ENCODE measurements around the gene TOM1L2. TPM values are rescaled to one million over a fixed set of nuclear protein-coding genes. Genes with fewer than 3 reads are reported as not detected.
A peak's percentile ranks its signal among the peaks of the same experiment; 100 is the strongest.

TOM1L2 gene
- polyA plus RNA-seq (2013, experiment 1 of 2), result 2.6 TPM
- 3.2 TPM for polyA plus RNA-seq (2013, experiment 2 of 2)

DNA sequence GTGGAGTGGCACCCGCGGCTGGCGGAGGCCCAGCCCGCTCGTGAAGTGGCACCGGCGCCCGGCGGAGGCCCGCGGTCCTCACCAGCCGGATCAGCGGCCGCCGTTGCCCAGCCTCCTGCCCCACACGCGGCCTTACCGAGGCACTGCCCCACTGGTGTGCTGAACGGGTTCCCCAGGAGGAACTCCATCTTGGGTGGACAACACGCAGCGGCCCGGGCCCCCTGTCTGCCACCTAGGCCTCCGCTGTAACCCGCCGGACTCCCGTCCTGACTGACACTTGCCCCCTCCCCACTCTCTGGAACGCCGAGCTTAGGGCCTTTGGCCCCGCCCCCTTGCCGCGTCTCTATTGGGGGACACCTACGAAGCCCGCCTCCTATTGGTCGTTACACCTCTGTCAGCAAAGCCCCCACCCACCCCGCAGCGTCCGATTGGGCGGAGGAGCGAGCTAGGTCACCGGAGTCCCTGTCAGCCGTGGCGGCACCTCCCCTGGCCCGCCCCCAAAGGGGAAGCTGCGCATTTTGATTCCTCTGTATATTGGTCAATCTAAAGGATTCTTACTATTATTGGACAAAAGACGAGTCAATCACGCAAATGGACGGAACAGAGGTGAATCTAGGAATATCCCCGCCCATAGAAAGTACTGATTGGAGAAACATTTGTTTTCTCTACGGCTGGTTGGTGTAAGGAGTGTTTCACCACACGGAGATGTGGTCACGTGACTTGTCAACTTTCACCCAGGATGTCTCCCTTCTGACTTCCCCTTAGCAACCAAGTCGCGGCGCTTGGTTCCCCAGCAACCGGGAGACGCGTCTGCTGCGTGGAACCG, at the start of gene TOM1L2, which contains the start of gene DRC3:
TSS of gene TOM1L2 (minus strand) at position 275 of the 826 bp plus-strand sequence. CDS start at position 188, 87 bp downstream.
TSS of gene DRC3 (plus strand) at position 737 of the 826 bp plus-strand sequence. CDS start 4,737 bp downstream, outside the sequence.
- no peaks in the 10 kb centered on the region for H3K9me3 ChIP-seq (ENCODE audit: insufficient read depth, low read depth, low read length)
- peaks cover 3% of the 10 kb centered on the region; the same call in 1 of the 2 replicates for H3K4me1 ChIP-seq (ENCODE audit: insufficient read depth, low read length)
- peak within 1 kb of the TSS; percentile 31; the same call in 1 of the 2 replicates for H3K9ac ChIP-seq (ENCODE audit: low read depth, low read length)
- H3K36me3 ChIP-seq (ENCODE audit: insufficient read depth, low read length), result no peaks in the 10 kb centered on the region
- H3K4me3 ChIP-seq (ENCODE audit: low read length), result peak within 1 kb of the TSS; percentile 77
- H3K27me3 ChIP-seq (ENCODE audit: insufficient read depth, low read length), result 0 out of 2 replicates have a peak, but pooled peaks cover 2% of the 10 kb centered on the region
- H3K27ac ChIP-seq (ENCODE audit: low read depth, low read length), result no peak within 1 kb of the TSS
- WGBS, result under 1% methylated on average over 59 of the region's 59 CpGs

- WGBS, result 94% methylated on average over 5 of the region's 5 CpGs
- Histone ChIP-seq H3K27me3 (ENCODE audit: insufficient read depth, low read length) (no peaks in the 10 kb centered on the region), H3K4me3 (ENCODE audit: low read length) (no peak overlapping the region), H3K9ac (ENCODE audit: low read depth, low read length) (no peak overlapping the region), H3K36me3 (ENCODE audit: insufficient read depth, low read length) (peaks cover 23% of the 10 kb centered on the region; the same call in 1 of the 2 replicates), H3K4me1 (ENCODE audit: insufficient read depth, low read length) (no peaks in the 10 kb centered on the region), H3K9me3 (ENCODE audit: insufficient read depth, low read depth, low read length) (no peaks in the 10 kb centered on the region), H3K27ac (ENCODE audit: low read depth, low read length) (no peak overlapping the region)
Measured at GRCh38 chr17:18021372-18021771, 49.2 kb upstream of the TOM1L2 start.

DNA sequence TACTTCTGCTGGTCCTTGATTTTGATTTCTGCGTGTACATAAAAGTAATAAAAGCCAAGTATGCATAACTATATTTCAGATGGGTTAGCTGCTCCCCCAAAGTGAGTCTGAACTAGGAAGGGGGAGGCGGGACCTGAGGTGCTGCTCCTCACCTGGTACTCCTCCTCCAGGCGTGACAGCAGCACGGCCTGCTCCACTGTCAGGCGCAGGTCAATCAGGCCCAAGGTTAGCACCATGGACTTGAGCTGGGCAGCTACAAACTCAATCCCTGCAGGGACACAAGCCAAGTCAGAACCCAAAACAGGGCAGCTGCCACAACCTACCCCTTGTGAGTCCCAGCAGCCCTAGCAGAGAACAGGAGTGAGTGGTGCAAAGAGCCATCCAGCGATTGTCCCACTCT, 48.8 kb upstream of the TOM1L2 start:
- H3K9ac ChIP-seq (ENCODE audit: low read depth, low read length), result no peak overlapping the region
- H3K27me3 ChIP-seq (ENCODE audit: insufficient read depth, low read length), result no peaks in the 10 kb centered on the region
- H3K9me3 ChIP-seq (ENCODE audit: insufficient read depth, low read depth, low read length), result no peaks in the 10 kb centered on the region
- H3K36me3 ChIP-seq (ENCODE audit: insufficient read depth, low read length), result peaks cover 24% of the 10 kb centered on the region; the same call in 1 of the 2 replicates
- H3K4me3 ChIP-seq (ENCODE audit: low read length), result no peak overlapping the region
- no peaks in the 10 kb centered on the region for H3K4me1 ChIP-seq (ENCODE audit: insufficient read depth, low read length)
- H3K27ac ChIP-seq (ENCODE audit: low read depth, low read length), result no peak overlapping the region
- WGBS, result 98% methylated on average over 6 of the region's 6 CpGs

GRCh38 chr17:18019838-18020154, 47.6 kb upstream of the TOM1L2 start:
- H3K36me3 ChIP-seq (ENCODE audit: insufficient read depth, low read length), result peaks cover 26% of the 10 kb centered on the region; the same call in 1 of the 2 replicates
- H3K4me1 ChIP-seq (ENCODE audit: insufficient read depth, low read length), result no peaks in the 10 kb centered on the region
- no peak overlapping the region for H3K9ac ChIP-seq (ENCODE audit: low read depth, low read length)
- no peak overlapping the region for H3K4me3 ChIP-seq (ENCODE audit: low read length)
- H3K9me3 ChIP-seq (ENCODE audit: insufficient read depth, low read depth, low read length), result no peaks in the 10 kb centered on the region
- WGBS, result 100% methylated on average over 2 of the region's 2 CpGs
- no peak overlapping the region for H3K27ac ChIP-seq (ENCODE audit: low read depth, low read length)
- no peaks in the 10 kb centered on the region for H3K27me3 ChIP-seq (ENCODE audit: insufficient read depth, low read length)

GRCh38 chr17:18018411-18018921, 46.3 kb upstream of the TOM1L2 start:
- Histone ChIP-seq H3K4me1 (ENCODE audit: insufficient read depth, low read length) (no peaks in the 10 kb centered on the region), H3K36me3 (ENCODE audit: insufficient read depth, low read length) (peaks cover 26% of the 10 kb centered on the region; the same call in 1 of the 2 replicates), H3K9ac (ENCODE audit: low read depth, low read length) (no peak overlapping the region), H3K4me3 (ENCODE audit: low read length) (no peak overlapping the region), H3K9me3 (ENCODE audit: insufficient read depth, low read depth, low read length) (no peaks in the 10 kb centered on the region), H3K27ac (ENCODE audit: low read depth, low read length) (no peak overlapping the region), H3K27me3 (ENCODE audit: insufficient read depth, low read length) (no peaks in the 10 kb centered on the region)
- WGBS, result 94% methylated on average over 15 of the region's 15 CpGs

GRCh38 chr17:18017958-18018357, 45.8 kb upstream of the TOM1L2 start:
- Histone ChIP-seq H3K36me3 (ENCODE audit: insufficient read depth, low read length) (peaks cover 26% of the 10 kb centered on the region; the same call in 1 of the 2 replicates), H3K9ac (ENCODE audit: low read depth, low read length) (no peak overlapping the region), H3K4me3 (ENCODE audit: low read length) (no peak overlapping the region), H3K4me1 (ENCODE audit: insufficient read depth, low read length) (no peaks in the 10 kb centered on the region), H3K9me3 (ENCODE audit: insufficient read depth, low read depth, low read length) (no peaks in the 10 kb centered on the region), H3K27ac (ENCODE audit: low read depth, low read length) (no peak overlapping the region), H3K27me3 (ENCODE audit: insufficient read depth, low read length) (no peaks in the 10 kb centered on the region)
- 91% methylated on average over 3 of the region's 3 CpGs for WGBS

- no peak overlapping the region for H3K9ac ChIP-seq (ENCODE audit: low read depth, low read length)
- no peaks in the 10 kb centered on the region for H3K9me3 ChIP-seq (ENCODE audit: insufficient read depth, low read depth, low read length)
- no peak overlapping the region for H3K4me3 ChIP-seq (ENCODE audit: low read length)
- H3K36me3 ChIP-seq (ENCODE audit: insufficient read depth, low read length), result peaks cover 24% of the 10 kb centered on the region; the same call in 1 of the 2 replicates
- WGBS, result 94% methylated on average over 12 of the region's 12 CpGs
- H3K4me1 ChIP-seq (ENCODE audit: insufficient read depth, low read length), result no peaks in the 10 kb centered on the region
- H3K27ac ChIP-seq (ENCODE audit: low read depth, low read length), result no peak overlapping the region
- H3K27me3 ChIP-seq (ENCODE audit: insufficient read depth, low read length), result no peaks in the 10 kb centered on the region
Measured at GRCh38 chr17:18016426-18016825, 44.2 kb upstream of the TOM1L2 start.

DNA sequence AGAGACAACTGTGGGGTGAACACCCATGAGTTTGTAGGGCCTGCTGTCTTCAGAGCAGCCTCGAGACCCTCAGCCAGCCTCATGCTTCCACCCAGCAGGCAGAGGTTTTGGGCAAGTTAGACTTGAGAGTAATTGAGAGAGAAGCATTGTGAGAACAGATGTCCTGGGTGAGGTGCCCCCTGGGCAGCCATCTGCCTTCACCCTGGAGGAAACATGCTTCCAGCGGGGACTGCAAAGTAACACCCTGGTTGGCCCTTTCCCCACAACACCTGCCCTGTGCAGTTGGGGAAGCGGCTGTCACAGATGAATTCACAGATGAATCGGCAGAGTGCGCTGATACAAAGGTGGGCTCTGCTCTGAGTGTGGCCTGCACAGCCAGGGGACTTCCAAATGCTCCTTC, 43.4 kb upstream of the TOM1L2 start:
- no peaks in the 10 kb centered on the region for H3K4me1 ChIP-seq (ENCODE audit: insufficient read depth, low read length)
- H3K9ac ChIP-seq (ENCODE audit: low read depth, low read length), result no peak overlapping the region
- 96% methylated on average over 5 of the region's 5 CpGs for WGBS
- peaks cover 16% of the 10 kb centered on the region; the same call in 1 of the 2 replicates for H3K36me3 ChIP-seq (ENCODE audit: insufficient read depth, low read length)
- H3K27ac ChIP-seq (ENCODE audit: low read depth, low read length), result no peak overlapping the region
- H3K4me3 ChIP-seq (ENCODE audit: low read length), result no peak overlapping the region
- H3K27me3 ChIP-seq (ENCODE audit: insufficient read depth, low read length), result no peaks in the 10 kb centered on the region
- H3K9me3 ChIP-seq (ENCODE audit: insufficient read depth, low read depth, low read length), result no peaks in the 10 kb centered on the region

GRCh38 chr17:18014006-18014405, 41.8 kb upstream of the TOM1L2 start:
- Histone ChIP-seq H3K36me3 (ENCODE audit: insufficient read depth, low read length) (peaks cover 9% of the 10 kb centered on the region; the same call in 1 of the 2 replicates), H3K4me1 (ENCODE audit: insufficient read depth, low read length) (no peaks in the 10 kb centered on the region), H3K27ac (ENCODE audit: low read depth, low read length) (no peak overlapping the region), H3K9me3 (ENCODE audit: insufficient read depth, low read depth, low read length) (no peaks in the 10 kb centered on the region), H3K4me3 (ENCODE audit: low read length) (no peak overlapping the region), H3K9ac (ENCODE audit: low read depth, low read length) (no peak overlapping the region), H3K27me3 (ENCODE audit: insufficient read depth, low read length) (no peaks in the 10 kb centered on the region)
- WGBS, result 97% methylated on average over 6 of the region's 6 CpGs

DNA sequence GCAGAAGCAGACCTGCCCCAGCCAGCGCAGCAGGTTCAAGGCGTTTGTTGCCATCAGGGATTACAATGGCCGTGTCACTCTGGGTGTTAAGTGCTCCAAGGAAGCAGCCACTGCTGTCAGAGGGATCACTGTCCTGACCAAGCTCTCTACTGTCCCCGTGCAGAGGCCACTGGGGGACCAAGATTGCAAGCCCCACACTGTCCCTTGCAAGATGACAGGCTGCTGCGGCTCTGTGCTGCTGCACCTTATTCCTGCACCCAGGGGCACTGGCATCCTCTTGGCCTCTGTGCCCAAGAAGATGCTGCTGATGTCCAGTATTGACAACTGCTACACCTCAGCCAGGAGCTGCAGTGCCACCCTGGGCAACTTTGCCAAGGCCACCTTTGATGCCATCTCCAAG, 39.1 kb upstream of the TOM1L2 start:
- Histone ChIP-seq H3K9me3 (ENCODE audit: insufficient read depth, low read depth, low read length) (no peaks in the 10 kb centered on the region), H3K4me1 (ENCODE audit: insufficient read depth, low read length) (no peaks in the 10 kb centered on the region), H3K27me3 (ENCODE audit: insufficient read depth, low read length) (no peaks in the 10 kb centered on the region), H3K27ac (ENCODE audit: low read depth, low read length) (no peak overlapping the region), H3K4me3 (ENCODE audit: low read length) (no peak overlapping the region), H3K36me3 (ENCODE audit: insufficient read depth, low read length) (peaks cover 9% of the 10 kb centered on the region; the same call in 1 of the 2 replicates), H3K9ac (ENCODE audit: low read depth, low read length) (no peak overlapping the region)
- 96% methylated on average over 5 of the region's 5 CpGs for WGBS

DNA sequence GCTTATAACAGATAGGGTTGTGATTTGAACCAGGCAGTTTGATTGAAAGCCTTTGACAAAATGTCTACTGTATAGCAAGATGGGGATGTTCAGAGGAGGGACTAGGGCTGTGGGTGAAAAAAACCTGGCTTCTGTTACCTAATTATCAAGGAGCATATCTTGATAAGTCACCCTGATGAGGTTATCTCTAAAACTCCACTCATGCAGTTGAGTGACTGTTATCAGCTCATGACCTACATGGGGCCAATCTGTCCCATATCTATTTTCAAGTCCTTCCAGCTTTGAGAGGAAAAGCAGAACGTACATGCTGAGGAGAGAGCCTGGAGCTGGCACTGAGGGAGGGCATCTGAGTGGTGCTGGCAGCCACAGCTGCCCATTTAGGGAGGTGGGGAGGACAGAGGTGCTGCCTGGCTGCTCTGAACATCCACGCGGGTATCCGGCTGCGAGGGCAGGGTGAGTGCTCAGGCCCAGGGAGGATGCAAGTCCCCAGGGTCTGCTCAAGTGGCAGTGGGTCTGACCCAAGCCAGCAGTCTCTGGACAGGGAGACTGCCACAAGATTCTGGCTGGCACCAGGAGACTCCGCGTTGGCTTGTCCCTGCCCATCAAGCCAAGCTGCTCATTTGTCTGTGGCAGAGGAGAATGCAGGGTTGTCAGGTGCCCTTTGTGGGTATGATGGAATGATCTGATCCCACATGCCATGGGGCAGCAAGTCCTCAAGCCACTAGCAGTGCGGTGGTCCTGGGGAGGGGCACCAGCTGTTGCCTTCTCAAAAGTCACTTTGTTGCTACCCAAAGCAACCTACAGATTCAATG, 37.6 kb upstream of the TOM1L2 start:
- H3K4me1 ChIP-seq (ENCODE audit: insufficient read depth, low read length), result no peaks in the 10 kb centered on the region
- H3K9me3 ChIP-seq (ENCODE audit: insufficient read depth, low read depth, low read length), result no peaks in the 10 kb centered on the region
- H3K4me3 ChIP-seq (ENCODE audit: low read length), result no peak overlapping the region
- no peaks in the 10 kb centered on the region for H3K27me3 ChIP-seq (ENCODE audit: insufficient read depth, low read length)
- 83% methylated on average over 8 of the region's 8 CpGs for WGBS
- H3K27ac ChIP-seq (ENCODE audit: low read depth, low read length), result no peak overlapping the region
- no peak overlapping the region for H3K9ac ChIP-seq (ENCODE audit: low read depth, low read length)
- no peaks in the 10 kb centered on the region for H3K36me3 ChIP-seq (ENCODE audit: insufficient read depth, low read length)
